ENCODE data around the gene AFAP1.

Gene AFAP1

GRCh38 chr4:7862561-7863192 is 77.0 kb downstream of the AFAP1 start:
- no peak for DNase-seq

- no peak for DNase-seq
Measured at GRCh38 chr4:7861440-7861881, 78.2 kb downstream of the AFAP1 start.

GRCh38 chr4:7860600-7861163 is 79.0 kb downstream of the AFAP1 start:
- no peak for DNase-seq

GRCh38 chr4:7859326-7859725 is 80.3 kb downstream of the AFAP1 start:
- DNase-seq: no peak

GRCh38 chr4:7858498-7858897 is 81.2 kb downstream of the AFAP1 start:
- no peak for DNase-seq

GRCh38 chr4:7857993-7858392 is 81.7 kb downstream of the AFAP1 start:
- no peak for DNase-seq

- no peak for DNase-seq
Measured at GRCh38 chr4:7857238-7857701, 82.4 kb downstream of the AFAP1 start.

- no peak for DNase-seq
Measured at GRCh38 chr4:7855731-7856130, 83.9 kb downstream of the AFAP1 start.

- no peak for DNase-seq
Measured at GRCh38 chr4:7854697-7855370, 84.8 kb downstream of the AFAP1 start.

- DNase-seq: no peak
Measured at GRCh38 chr4:7854216-7854615, 85.4 kb downstream of the AFAP1 start.

GRCh38 chr4:7853271-7853670 is 86.4 kb downstream of the AFAP1 start:
- DNase-seq: no peak

- no peak for DNase-seq
Measured at GRCh38 chr4:7852568-7853185, 87.0 kb downstream of the AFAP1 start.

- no peak for DNase-seq
Measured at GRCh38 chr4:7850489-7850888, 89.2 kb downstream of the AFAP1 start.

GRCh38 chr4:7847206-7847605 is 92.5 kb downstream of the AFAP1 start:
- DNase-seq: no peak

GRCh38 chr4:7845493-7846128 is 94.0 kb downstream of the AFAP1 start:
- no peak for DNase-seq

- no peak for DNase-seq
Measured at GRCh38 chr4:7844594-7844991, 95.1 kb downstream of the AFAP1 start.

- no peak for DNase-seq
Measured at GRCh38 chr4:7843831-7844593, 95.6 kb downstream of the AFAP1 start.

- no peak for DNase-seq
Measured at GRCh38 chr4:7842384-7843279, 97.0 kb downstream of the AFAP1 start.

- no peak for DNase-seq
Measured at GRCh38 chr4:7841894-7842293, 97.8 kb downstream of the AFAP1 start.

- DNase-seq: no peak
Measured at GRCh38 chr4:7841071-7841470, 98.6 kb downstream of the AFAP1 start.

GRCh38 chr4:7839856-7840255 is 99.8 kb downstream of the AFAP1 start:
- DNase-seq: no peak
